ENCODE results near the gene SIX2. TPM values are rescaled to one million over a fixed set of nuclear protein-coding genes. Genes with fewer than 3 reads are reported as not detected.

SIX2 gene
- total and polyA plus RNA-seq, 4 donors = not detected

DNA sequence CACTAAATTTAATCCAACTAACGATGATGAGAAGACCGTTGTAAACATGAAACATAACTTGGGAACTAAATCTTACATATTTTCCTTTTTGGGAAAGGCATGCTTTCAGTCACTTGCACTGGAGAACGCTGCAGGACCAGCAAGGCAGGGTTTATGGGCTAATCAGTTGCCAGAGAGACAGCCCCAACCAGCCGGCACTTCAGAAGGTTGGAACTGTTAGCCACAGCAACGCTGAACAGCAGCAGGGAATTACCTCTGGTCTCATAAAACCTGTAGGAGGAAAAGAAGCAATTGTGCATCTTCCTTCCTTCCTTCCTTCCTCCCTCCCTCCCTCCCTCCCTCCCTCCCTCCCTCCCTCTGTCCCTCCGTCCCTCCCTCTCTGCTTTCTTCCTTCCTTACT is 33.9 kb upstream of the SIX2 start:
- H3K36me3 ChIP-seq (ENCODE audit: control insufficient read depth in 4 of 4, insufficient read depth in 3 of 4, low read depth in 1 of 4, low read length in 3 of 4) = no peaks in the 10 kb centered on the region
- no peak overlapping the region for H3K4me3 ChIP-seq (ENCODE audit: low read depth in 1 of 3, low read length in 3 of 3)
- no peak overlapping the region for H3K9ac ChIP-seq (ENCODE audit: low read depth in 1 of 2, low read length in 2 of 2)
- H3K27ac ChIP-seq (ENCODE audit: low read depth in 1 of 2, low read length in 2 of 2) = no peak overlapping the region
- H3K27me3 ChIP-seq (ENCODE audit: control insufficient read depth in 4 of 4, insufficient read depth in 4 of 4, low read length in 3 of 4) = no peaks in the 10 kb centered on the region
- no peak for TF ChIP-seq CTCF (IDR thresholded peaks at IDR 0.05; ENCODE audit: low read depth, low read length, missing input control)
- no peak for TF ChIP-seq TAF1 (conservative IDR thresholded peaks at IDR 0.05)
- TF ChIP-seq FOXA2 (IDR thresholded peaks at IDR 0.05) = no peak
- no peak for TF ChIP-seq YY1 (IDR thresholded peaks at IDR 0.05)
- no peak for TF ChIP-seq JUND (IDR thresholded peaks at IDR 0.05)
- TF ChIP-seq RXRA (IDR thresholded peaks at IDR 0.05) = no peak
- no peak for TF ChIP-seq RAD21 (IDR thresholded peaks at IDR 0.05)
- TF ChIP-seq, protein P1, sequence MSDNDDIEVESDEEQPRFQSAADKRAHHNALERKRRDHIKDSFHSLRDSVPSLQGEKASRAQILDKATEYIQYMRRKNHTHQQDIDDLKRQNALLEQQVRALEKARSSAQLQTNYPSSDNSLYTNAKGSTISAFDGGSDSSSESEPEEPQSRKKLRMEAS (IDR thresholded peaks at IDR 0.05) = no peak
- TF ChIP-seq, protein P2, sequence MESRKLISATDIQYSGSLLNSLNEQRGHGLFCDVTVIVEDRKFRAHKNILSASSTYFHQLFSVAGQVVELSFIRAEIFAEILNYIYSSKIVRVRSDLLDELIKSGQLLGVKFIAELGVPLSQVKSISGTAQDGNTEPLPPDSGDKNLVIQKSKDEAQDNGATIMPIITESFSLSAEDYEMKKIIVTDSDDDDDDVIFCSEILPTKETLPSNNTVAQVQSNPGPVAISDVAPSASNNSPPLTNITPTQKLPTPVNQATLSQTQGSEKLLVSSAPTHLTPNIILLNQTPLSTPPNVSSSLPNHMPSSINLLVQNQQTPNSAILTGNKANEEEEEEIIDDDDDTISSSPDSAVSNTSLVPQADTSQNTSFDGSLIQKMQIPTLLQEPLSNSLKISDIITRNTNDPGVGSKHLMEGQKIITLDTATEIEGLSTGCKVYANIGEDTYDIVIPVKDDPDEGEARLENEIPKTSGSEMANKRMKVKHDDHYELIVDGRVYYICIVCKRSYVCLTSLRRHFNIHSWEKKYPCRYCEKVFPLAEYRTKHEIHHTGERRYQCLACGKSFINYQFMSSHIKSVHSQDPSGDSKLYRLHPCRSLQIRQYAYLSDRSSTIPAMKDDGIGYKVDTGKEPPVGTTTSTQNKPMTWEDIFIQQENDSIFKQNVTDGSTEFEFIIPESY (IDR thresholded peaks at IDR 0.05) = no peak
- TF ChIP-seq, protein P3, sequence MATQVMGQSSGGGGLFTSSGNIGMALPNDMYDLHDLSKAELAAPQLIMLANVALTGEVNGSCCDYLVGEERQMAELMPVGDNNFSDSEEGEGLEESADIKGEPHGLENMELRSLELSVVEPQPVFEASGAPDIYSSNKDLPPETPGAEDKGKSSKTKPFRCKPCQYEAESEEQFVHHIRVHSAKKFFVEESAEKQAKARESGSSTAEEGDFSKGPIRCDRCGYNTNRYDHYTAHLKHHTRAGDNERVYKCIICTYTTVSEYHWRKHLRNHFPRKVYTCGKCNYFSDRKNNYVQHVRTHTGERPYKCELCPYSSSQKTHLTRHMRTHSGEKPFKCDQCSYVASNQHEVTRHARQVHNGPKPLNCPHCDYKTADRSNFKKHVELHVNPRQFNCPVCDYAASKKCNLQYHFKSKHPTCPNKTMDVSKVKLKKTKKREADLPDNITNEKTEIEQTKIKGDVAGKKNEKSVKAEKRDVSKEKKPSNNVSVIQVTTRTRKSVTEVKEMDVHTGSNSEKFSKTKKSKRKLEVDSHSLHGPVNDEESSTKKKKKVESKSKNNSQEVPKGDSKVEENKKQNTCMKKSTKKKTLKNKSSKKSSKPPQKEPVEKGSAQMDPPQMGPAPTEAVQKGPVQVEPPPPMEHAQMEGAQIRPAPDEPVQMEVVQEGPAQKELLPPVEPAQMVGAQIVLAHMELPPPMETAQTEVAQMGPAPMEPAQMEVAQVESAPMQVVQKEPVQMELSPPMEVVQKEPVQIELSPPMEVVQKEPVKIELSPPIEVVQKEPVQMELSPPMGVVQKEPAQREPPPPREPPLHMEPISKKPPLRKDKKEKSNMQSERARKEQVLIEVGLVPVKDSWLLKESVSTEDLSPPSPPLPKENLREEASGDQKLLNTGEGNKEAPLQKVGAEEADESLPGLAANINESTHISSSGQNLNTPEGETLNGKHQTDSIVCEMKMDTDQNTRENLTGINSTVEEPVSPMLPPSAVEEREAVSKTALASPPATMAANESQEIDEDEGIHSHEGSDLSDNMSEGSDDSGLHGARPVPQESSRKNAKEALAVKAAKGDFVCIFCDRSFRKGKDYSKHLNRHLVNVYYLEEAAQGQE (IDR thresholded peaks at IDR 0.05) = no peak
- TF ChIP-seq EGR1 (IDR thresholded peaks at IDR 0.05; ENCODE audit: low read depth in 2 of 2) = no peak
- TF ChIP-seq FOXA1 (IDR thresholded peaks at IDR 0.05) = no peak
- TF ChIP-seq HNF4A (conservative IDR thresholded peaks at IDR 0.05) = no peak
- no peak for TF ChIP-seq HNF4G (IDR thresholded peaks at IDR 0.05)
- TF ChIP-seq, protein P4, sequence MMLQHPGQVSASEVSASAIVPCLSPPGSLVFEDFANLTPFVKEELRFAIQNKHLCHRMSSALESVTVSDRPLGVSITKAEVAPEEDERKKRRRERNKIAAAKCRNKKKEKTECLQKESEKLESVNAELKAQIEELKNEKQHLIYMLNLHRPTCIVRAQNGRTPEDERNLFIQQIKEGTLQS (IDR thresholded peaks at IDR 0.05) = no peak
- no peak for TF ChIP-seq NR2F2 (IDR thresholded peaks at IDR 0.05)
- 48% methylated on average over 6 of the region's 6 CpGs for WGBS
- DNase-seq (ENCODE audit: low spot score) = no peak
- H3K9me3 ChIP-seq (ENCODE audit: control insufficient read depth in 4 of 4, low read length in 3 of 4) = no peaks in the 10 kb centered on the region
- no peaks in the 10 kb centered on the region for H3K4me1 ChIP-seq (ENCODE audit: control insufficient read depth in 4 of 4, insufficient read depth in 4 of 4, low read length in 3 of 4)

DNA sequence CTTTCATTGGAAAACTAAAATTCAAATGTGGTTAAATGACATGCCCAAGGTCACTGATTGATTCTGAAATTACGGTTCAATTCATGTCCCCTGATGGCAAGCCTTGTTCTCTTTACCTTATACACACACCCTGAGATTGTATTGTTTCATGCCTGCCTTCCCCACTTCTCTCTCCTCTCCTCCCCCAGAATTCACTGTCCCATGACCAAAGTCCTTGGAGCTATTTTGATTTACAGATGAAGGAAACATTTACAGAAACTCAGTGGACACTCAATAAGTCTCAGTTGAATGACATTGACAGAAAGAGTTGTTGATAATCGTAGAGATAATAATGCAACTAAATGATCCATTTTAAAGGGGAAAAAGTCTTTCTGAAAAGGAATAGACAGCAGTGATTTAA is 33.1 kb upstream of the SIX2 start:
- Histone ChIP-seq H3K4me1 (ENCODE audit: control insufficient read depth in 4 of 4, insufficient read depth in 4 of 4, low read length in 3 of 4) (no peaks in the 10 kb centered on the region), H3K9ac (ENCODE audit: low read depth in 1 of 2, low read length in 2 of 2) (no peak overlapping the region), H3K4me3 (ENCODE audit: low read depth in 1 of 3, low read length in 3 of 3) (no peak overlapping the region), H3K36me3 (ENCODE audit: control insufficient read depth in 4 of 4, insufficient read depth in 3 of 4, low read depth in 1 of 4, low read length in 3 of 4) (no peaks in the 10 kb centered on the region), H3K9me3 (ENCODE audit: control insufficient read depth in 4 of 4, low read length in 3 of 4) (no peaks in the 10 kb centered on the region), H3K27ac (ENCODE audit: low read depth in 1 of 2, low read length in 2 of 2) (no peak overlapping the region), H3K27me3 (ENCODE audit: control insufficient read depth in 4 of 4, insufficient read depth in 4 of 4, low read length in 3 of 4) (no peaks in the 10 kb centered on the region)
- no peak for TF ChIP-seq CTCF (IDR thresholded peaks at IDR 0.05; ENCODE audit: low read depth, low read length, missing input control)
- TF ChIP-seq, protein P4 (IDR thresholded peaks at IDR 0.05) = no peak
- no peak for TF ChIP-seq RAD21 (IDR thresholded peaks at IDR 0.05)
- TF ChIP-seq, protein P3 (IDR thresholded peaks at IDR 0.05) = no peak
- TF ChIP-seq NR2F2 (IDR thresholded peaks at IDR 0.05) = no peak
- no peak for TF ChIP-seq HNF4G (IDR thresholded peaks at IDR 0.05)
- no peak for TF ChIP-seq EGR1 (IDR thresholded peaks at IDR 0.05; ENCODE audit: low read depth in 2 of 2)
- TF ChIP-seq, protein P1 (IDR thresholded peaks at IDR 0.05) = no peak
- no peak for DNase-seq (ENCODE audit: low spot score)
- 77% methylated on average over 2 of the region's 2 CpGs for WGBS
